HG03045 (cell line): ENCODE results near the gene RAB40C.

ENCODE experiments used
- ATAC-seq: cut with Tn5 transposase; IDR thresholded peaks from one replicate; pipeline ENCODE4 v1.9.1; 2021; ENCODE audit warnings: mild to moderate bottlenecking, moderate library complexity; ENCODE audit not compliant: unreplicated experiment

RAB40C gene

GRCh38 chr16:678209-678857 is 88.5 kb downstream of the RAB40C start:
- no peak for ATAC-seq
